GM21360 (cell line): ENCODE measurements around the gene WFIKKN1.
"Not testable (repeated sequence)": the region's sequence is repeated elsewhere in the genome, so short reads cannot be mapped to it uniquely, and the experiment has no call there.

ENCODE experiments used
- ATAC-seq: cut with Tn5 transposase; IDR thresholded peaks from one replicate; pipeline ENCODE4 v1.9.1; 2021; ENCODE audit warnings: mild to moderate bottlenecking, moderate library complexity; ENCODE audit not compliant: unreplicated experiment

The WFIKKN1 gene

GRCh38 chr16:595094-595528, 35.7 kb upstream of the WFIKKN1 start:
- ATAC-seq: no peak

- ATAC-seq: no peak
Observed at GRCh38 chr16:595942-596735, 34.6 kb upstream of the WFIKKN1 start.

- no peak for ATAC-seq
Observed at GRCh38 chr16:596736-597060, 34.1 kb upstream of the WFIKKN1 start.

GRCh38 chr16:597655-598054, 33.1 kb upstream of the WFIKKN1 start:
- not testable (repeated sequence) for ATAC-seq

GRCh38 chr16:598823-599739, 31.7 kb upstream of the WFIKKN1 start:
- ATAC-seq: no peak

- ATAC-seq: no peak
Observed at GRCh38 chr16:600781-601180, 30.0 kb upstream of the WFIKKN1 start.

- ATAC-seq: no peak
Observed at GRCh38 chr16:603933-604332, 26.9 kb upstream of the WFIKKN1 start.

- ATAC-seq: no peak
Observed at GRCh38 chr16:606656-607307, 24.0 kb upstream of the WFIKKN1 start.

- no peak for ATAC-seq
Observed at GRCh38 chr16:608019-608418, 22.8 kb upstream of the WFIKKN1 start.

GRCh38 chr16:609316-609715, 21.5 kb upstream of the WFIKKN1 start:
- no peak for ATAC-seq

- no peak for ATAC-seq
Observed at GRCh38 chr16:609984-610383, 20.8 kb upstream of the WFIKKN1 start.

GRCh38 chr16:610513-611381, 20.0 kb upstream of the WFIKKN1 start:
- no peak for ATAC-seq

GRCh38 chr16:615122-615521, 15.7 kb upstream of the WFIKKN1 start:
- no peak for ATAC-seq

- no peak for ATAC-seq
Observed at GRCh38 chr16:616733-617586, 13.8 kb upstream of the WFIKKN1 start.

GRCh38 chr16:617855-618254, 12.9 kb upstream of the WFIKKN1 start:
- no peak for ATAC-seq

- no peak for ATAC-seq
Observed at GRCh38 chr16:619476-620100, 11.2 kb upstream of the WFIKKN1 start.

GRCh38 chr16:620700-621525, 9.9 kb upstream of the WFIKKN1 start:
- no peak for ATAC-seq

GRCh38 chr16:621526-622105, 9.2 kb upstream of the WFIKKN1 start:
- no peak for ATAC-seq
